ENCODE data around the gene AKT1S1.

DNA sequence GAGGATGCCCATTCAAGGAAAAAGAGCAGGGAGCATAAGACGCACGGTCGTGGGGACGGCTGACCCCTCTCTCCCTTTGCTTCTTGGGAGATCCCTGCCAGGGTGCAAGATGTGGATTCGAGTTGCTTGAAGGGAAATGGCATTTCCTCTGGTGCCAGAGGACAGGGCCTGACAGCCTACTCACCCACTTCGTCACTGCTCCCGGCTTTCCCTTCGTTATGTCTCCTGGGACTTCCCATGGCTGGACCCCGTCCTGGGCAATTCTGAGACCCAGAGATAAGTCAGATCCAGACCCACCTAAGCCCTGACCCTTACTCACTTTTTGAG is 1.6 kb upstream of the AKT1S1 start:
- TF ChIP-seq, protein P1, sequence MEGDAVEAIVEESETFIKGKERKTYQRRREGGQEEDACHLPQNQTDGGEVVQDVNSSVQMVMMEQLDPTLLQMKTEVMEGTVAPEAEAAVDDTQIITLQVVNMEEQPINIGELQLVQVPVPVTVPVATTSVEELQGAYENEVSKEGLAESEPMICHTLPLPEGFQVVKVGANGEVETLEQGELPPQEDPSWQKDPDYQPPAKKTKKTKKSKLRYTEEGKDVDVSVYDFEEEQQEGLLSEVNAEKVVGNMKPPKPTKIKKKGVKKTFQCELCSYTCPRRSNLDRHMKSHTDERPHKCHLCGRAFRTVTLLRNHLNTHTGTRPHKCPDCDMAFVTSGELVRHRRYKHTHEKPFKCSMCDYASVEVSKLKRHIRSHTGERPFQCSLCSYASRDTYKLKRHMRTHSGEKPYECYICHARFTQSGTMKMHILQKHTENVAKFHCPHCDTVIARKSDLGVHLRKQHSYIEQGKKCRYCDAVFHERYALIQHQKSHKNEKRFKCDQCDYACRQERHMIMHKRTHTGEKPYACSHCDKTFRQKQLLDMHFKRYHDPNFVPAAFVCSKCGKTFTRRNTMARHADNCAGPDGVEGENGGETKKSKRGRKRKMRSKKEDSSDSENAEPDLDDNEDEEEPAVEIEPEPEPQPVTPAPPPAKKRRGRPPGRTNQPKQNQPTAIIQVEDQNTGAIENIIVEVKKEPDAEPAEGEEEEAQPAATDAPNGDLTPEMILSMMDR (IDR thresholded peaks at IDR 0.05) = no peak
- TF ChIP-seq POLR2A (IDR thresholded peaks at IDR 0.05) = no peak
